ENCODE data around the gene SLC6A6.
A peak's percentile ranks its signal among the peaks of the same experiment; 100 is the strongest.

SLC6A6 gene

DNA sequence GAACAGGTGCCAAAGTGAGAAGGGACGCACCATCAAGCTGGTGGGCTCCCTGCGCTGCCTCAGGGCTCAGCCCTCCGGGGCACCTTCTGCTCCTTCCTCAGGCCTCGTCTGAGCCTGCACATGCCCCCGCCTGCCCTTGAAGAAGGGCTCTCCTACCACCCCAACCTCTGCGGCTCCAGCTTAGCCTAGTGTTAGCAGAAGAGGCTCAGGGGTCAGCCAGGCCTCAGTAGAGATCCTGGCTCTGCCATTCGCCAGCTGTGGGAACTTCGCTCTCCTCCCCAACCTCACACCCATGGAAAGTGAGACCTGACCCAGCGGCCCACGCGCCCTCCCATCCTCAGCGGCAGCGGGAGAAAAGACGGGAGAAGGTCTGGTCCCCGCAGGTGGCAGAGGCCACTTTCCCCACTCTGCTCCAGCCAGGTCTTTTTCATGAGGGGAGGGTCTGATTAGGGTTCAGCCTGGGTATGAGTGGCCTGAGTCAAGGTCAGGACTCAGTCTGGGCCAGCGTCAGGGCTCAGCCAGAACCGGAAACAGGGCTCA, 129.5 kb downstream of the SLC6A6 start:
- no peak for DNase-seq

DNA sequence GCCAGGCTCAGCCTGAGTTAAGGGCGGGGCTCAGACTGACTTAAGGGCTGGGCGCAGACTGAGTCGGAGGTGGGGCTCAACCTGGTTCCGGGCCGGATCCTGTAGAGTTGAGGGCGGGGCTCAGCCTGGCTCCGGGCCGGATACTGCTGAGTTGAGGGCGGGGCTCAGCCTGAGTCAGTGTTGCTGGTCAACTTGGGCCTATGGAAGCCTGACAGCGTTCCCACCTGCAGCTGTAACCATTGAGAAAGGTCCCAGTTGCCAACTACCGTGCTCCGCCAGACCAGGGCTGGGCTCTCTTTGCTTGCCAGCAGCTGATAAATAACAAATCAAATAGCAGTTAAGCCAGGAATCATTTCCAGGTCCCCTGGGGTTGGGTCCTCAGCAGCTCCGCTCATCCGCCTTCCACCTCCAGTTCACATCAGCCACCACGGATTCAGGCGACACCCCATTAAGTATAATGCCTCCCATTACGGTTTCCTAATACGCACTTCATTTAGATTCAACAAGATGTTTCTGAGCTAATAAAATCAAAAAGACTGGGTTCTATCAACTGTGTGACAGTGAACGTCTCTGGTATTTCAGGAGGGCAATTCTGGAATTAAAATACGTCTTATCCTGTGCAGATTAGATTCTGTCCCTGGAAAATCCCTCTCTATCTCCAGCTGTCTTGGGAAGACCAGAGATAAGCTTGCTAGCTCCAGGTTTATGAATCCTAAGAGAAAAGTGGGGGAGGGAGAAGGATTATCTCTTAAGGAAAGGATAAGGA, 130.5 kb downstream of the SLC6A6 start:
- peak; percentile 45 for DNase-seq

DNA sequence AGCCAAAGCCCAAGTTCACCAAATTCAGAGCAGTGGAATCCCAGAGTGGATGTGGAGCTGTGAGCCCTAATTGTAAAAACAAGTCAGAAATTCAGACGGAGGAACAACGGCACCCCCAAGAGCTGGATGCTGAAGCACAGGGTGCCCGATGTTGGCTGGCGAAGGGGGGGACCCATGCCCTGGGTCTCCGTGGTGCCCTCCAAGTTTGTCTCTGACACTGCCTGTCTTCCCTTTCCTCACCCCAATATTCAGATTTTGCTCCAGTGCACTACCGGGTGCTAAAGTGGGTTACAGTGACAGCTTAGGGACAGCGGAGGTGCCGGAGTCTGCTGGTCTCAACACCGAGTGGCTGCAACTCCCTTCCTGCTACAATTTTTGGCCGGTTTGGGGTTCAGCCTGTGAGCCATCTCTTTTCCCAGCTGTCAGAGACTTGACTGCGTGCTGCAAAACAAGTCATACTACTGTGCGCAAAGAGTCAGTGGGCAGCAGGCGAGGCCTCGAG, 131.1 kb downstream of the SLC6A6 start:
- no peak for DNase-seq

DNA sequence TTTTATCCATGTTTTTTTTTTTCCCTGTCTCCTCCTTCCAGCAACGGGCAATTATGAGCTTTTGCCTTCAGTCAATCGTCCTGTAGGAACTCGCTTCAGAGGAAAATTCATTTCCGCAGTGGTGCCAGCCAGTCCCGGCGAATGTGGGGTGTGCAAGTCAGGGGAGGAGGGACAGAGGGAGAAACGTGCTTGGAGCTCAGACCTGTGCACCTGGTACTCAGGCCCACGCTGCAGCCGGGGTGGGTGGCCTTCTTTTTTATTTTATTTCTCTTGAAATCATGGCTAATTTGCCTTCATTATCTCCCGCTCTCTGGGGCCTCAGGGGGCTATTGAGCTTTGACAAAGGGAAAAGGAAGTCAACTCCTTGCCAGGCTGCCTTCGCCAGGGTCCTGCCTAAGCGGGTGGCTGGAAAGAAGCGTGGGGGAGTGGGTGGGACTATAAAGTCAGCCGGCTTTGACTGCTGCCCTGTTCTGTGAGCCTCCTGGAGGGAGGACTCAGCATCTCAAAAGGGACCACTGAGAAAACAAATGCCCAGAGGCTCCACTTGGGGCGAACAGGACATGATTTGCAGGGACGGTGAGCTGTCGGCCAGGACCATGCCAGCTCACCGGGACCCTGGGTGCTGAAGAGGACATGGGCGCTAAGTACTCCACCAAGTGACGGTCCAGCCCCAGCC, 132.2 kb downstream of the SLC6A6 start:
- peak; percentile 25 for DNase-seq

DNA sequence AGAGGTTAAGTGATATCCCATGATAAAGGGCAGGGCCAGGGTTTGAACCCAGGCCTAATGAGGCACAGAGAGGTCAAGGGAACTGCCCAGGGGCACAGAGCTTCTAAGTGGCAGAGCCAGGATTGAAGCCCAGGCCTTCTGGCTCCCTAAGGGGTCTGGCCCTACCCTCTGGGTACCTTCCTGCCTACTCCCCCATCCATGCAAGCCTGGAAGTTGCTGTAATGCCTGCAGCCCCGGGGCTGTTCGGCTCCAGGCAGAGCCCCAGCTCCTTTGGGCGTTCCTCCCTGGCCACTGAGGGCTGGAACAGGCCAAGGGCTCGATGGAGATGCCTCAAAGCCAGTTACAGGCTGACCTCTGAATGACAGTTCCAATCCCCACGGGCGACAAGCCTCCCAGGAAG, 133.2 kb downstream of the SLC6A6 start:
- DNase-seq, result no peak

DNA sequence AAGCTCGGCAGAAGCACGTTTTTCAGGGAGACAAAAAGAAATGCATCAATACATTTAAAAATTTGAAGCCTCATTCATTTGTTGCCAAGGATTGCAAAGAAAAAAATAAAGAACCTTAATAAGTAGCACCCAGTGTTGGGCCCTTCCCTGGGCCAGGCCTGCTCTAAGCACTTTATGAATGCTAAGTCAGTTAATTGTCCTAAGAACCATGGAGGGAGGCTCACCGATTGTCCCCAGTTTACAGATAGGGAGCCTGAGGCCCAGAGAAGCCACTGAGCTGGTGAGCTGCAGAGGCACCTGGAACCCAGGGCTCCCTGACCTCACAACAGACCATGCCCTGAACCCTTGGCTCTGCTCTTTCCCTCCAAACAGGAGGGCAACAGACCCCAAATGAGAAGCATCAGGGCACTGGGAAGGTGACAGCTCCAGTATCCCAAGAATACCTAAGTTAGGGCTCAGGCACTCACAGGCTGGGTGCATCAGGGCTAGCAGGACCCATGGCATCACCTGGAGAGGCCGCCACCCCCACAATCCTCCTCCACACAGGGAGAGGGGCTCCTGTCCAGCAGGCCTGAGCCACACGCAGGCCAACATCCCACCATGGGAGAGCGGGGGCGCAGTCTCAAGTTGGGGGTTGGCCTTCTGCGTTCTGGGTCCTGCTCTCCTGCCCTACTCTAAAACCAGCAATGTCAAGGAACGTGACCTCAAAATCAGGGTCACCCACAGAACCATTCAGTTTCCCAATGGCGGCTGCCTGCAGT, 133.8 kb downstream of the SLC6A6 start:
- no peak for DNase-seq

DNA sequence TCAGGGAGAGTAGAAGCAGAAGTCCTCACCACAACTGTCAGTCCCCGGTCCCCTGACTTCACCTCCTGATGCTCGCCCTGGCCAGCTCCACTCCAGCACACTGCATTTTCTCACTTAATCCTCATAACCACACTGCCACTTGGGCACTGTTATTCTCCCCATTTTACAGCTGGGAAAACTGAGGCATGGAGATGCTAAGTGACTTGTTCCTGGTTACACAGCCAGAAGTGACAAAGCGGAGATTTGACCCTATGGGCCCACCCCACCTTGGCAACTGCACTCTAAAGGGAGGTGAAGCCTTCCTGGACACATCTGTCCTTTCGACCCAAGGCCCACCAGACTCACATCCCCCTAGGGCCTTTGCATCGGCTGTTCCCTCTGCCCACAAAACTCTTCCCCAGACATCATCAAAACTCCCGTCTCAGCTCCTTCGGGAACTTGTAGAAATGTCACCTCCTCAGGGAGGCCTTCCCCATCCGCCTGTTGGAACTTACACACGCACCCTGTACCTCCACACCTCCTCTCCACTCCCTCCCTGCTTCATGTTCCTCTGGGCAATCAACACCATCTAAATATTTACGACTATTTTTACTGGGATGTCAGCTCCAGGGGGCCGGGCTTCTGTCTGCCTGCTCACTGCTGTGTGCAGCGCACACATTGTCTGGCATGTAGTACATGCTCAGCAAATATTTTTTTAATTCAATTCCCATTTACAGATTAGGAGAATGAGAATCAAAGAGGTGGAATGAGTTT, 134.6 kb downstream of the SLC6A6 start:
- no peak for DNase-seq

DNA sequence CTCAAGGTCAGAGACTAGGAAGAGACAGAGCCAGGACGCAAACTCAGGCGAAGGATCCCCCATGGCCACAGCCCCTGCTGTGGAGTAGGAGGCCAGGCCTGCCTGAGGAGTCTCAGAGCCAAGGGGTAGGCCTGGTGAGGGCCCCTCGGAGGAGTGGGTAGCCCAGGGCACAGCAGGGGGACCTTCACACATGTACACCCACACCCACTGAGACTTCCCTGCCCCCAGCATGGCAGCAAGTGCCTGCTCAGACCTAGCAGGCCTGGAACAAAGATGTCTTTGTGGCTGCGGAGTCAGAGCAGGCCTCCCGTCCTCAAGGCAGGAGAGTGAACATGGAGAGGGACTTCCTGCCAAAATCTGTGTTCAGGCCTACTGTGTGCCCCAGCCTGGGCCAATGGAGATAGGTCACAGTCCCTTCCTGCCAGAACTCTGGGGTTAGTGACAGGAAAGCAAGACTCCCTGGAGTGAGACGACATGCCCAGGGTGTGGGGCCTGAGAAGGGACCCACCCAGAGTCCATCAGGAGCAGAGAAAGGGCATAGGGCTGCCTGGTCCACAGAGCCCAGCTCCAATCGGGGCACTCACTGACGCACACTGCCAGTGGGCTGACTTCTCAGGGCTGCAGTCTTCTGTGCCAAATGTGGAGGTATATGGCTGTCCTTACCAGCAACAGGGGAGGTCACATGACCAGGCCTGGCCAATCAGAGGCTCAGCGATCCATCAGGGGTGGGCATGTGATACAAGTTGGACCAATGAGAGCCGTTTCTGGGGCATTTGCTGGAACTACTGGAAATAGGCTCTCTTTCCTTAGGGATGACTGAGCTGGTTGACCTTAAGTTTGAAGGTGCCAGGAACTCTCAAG, 135.4 kb downstream of the SLC6A6 start:
- no peak for DNase-seq

DNA sequence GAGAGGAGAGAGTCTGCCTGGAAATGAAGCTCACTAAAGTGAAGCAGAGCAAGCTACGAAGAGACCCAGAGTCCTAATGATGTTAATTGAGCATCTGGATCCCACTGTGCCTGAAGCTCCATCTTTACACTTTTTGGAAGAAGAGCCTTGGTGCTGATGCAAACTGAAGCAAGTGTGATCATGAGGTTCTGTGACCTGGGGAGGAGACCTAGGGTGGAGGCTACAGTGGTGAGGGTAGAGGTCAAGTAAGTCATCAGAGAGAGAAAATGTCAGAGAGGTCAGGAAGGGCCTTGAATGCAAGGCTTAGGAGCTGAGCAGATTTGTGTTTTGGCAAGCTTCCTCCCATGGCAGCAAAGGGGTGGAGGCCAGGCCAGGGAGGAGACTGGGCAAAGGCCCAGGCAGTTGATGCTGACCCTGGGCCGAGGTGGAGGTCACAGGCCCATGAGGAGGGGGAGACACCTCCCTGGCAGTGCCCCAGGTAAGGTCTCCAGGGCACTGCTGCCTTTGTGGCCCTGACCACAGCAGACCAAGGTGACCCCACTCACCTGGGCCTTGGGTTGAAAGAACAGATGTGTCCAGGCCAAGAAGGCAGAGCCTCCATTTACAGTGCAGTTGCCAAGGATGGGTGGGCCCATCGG, 136.2 kb downstream of the SLC6A6 start:
- DNase-seq, result no peak
